GM21786 (cell line): ENCODE data around the gene CBARP.

Experiments used
- ATAC-seq: cut with Tn5 transposase; IDR thresholded peaks from one replicate; pipeline ENCODE4 v1.9.1; 2021; ENCODE audit not compliant: unreplicated experiment

CBARP gene

GRCh38 chr19:1237754-1238368, at the start of gene CBARP:
Gene CBARP, minus strand, starts transcription at chr19:1238005. Its CDS starts 1,905 bp downstream, at chr19:1236100.
- no peak for ATAC-seq

GRCh38 chr19:1286487-1287353, 48.9 kb upstream of the CBARP start:
- ATAC-seq: no peak

- no peak for ATAC-seq
These were observed 48.0 kb upstream of the CBARP start, which contains the start of gene EFNA2 for GRCh38 chr19:1285737-1286360. Gene EFNA2, plus strand, starts transcription at chr19:1285873. Its CDS starts 296 bp downstream, at chr19:1286169.

GRCh38 chr19:1284979-1285736, 47.4 kb upstream of the CBARP start:
- ATAC-seq: no peak

- ATAC-seq: no peak
These were observed 46.6 kb upstream of the CBARP start for GRCh38 chr19:1284293-1284978.

- ATAC-seq: no peak
These were observed 46.1 kb upstream of the CBARP start for GRCh38 chr19:1283917-1284292.

- no peak for ATAC-seq
These were observed 45.6 kb upstream of the CBARP start for GRCh38 chr19:1283207-1283916.

GRCh38 chr19:1282588-1283206, 44.9 kb upstream of the CBARP start:
- no peak for ATAC-seq

- ATAC-seq: no peak
These were observed 43.9 kb upstream of the CBARP start for GRCh38 chr19:1281569-1282287.

- ATAC-seq: no peak
These were observed 43.1 kb upstream of the CBARP start for GRCh38 chr19:1280636-1281568.

- ATAC-seq: no peak
These were observed 42.1 kb upstream of the CBARP start for GRCh38 chr19:1279782-1280341.

GRCh38 chr19:1278713-1279660, 41.2 kb upstream of the CBARP start:
- no peak for ATAC-seq

GRCh38 chr19:1278074-1278473, 40.3 kb upstream of the CBARP start:
- no peak for ATAC-seq

- ATAC-seq: no peak
These were observed 39.3 kb upstream of the CBARP start for GRCh38 chr19:1277061-1277460.

GRCh38 chr19:1276628-1277022, 38.8 kb upstream of the CBARP start:
- ATAC-seq: no peak

- ATAC-seq: no peak
These were observed 38.3 kb upstream of the CBARP start for GRCh38 chr19:1275976-1276627.
